Fibroblast of skin of abdomen (primary cell): ENCODE measurements around the gene RAB21.
"Not testable (repeated sequence)": the region's sequence is repeated elsewhere in the genome, so short reads cannot be mapped to it uniquely, and the experiment has no call there.

Source experiments
- DNase-seq: peaks from one replicate; pipeline ENCODE4 v3.0.0-alpha.2; 2013

RAB21 gene

DNA sequence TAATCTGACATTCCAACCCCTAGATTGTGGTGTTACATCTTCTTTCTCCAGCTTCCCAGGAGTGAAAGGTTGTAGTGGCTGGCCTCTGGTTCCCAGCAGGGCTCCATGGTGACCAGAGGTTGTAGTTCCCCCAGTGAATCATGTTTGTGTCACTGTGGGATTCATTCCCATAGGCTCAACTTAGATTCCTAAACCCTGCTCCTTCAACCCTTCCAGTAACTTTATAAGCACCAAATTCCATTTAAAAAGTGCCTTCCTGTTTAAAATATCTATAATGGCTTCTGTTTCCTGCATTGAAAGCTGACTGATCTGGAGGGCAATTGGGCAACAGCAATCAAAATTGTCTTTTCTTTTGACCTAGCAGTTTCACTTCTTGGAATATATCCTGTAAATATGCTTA is 44.4 kb downstream of the RAB21 start:
- peak; percentile 20 for DNase-seq

DNA sequence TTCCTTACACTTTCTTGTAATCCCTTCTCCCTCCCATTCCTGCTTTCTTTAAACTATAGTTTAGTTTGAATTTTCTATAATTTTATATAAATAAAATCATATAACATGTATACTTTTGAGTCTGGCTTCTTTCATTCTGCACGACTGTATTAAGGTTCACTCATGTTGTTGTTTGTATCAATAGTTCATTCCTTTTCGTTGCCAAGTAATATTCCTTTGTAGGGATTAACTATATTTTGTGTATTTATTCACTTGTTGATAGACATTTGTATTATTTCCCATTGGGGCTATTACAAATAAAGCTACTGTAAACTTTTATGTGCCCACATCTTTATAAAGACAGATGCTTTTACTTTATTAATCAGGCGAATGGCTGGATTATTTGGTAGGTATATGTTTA is 45.5 kb downstream of the RAB21 start:
- DNase-seq, result no peak

DNA sequence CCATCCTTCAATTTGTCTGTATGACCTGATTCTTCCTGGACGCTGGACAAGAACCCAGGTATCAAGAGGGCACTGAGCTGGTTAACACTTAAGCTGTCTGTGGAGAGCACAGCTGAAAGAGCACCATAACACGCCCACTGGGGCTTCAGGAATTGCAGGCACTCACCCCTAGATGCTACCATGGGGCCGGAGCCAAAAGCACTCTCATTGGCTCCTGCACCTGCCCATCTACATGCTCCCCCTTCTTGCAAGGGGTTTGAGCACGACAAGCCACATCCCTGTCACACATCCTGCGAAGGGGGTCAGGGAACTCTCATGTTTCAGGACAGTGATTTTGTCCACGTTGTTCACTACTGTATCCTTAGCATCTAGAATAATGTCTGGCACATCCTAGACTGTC is 49.8 kb downstream of the RAB21 start:
- no peak for DNase-seq

DNA sequence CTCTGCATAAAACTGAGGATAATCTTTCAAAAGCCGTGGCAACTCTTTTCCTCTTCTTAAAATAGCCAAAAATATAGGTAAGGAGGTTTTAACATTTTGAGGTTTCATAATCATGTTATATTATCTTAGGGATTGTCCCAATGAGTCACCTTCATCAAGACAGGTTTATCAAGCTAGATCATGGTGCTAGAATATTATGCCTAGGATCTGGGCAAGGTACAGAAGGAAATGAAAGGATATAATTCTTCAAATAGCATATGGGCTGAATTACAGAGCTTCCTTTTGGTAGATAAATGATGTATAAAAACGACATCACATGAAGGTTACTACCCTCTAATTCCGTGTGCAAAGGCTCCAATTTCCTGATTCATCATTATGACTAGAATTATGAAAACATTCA is 56.3 kb downstream of the RAB21 start:
- no peak for DNase-seq

DNA sequence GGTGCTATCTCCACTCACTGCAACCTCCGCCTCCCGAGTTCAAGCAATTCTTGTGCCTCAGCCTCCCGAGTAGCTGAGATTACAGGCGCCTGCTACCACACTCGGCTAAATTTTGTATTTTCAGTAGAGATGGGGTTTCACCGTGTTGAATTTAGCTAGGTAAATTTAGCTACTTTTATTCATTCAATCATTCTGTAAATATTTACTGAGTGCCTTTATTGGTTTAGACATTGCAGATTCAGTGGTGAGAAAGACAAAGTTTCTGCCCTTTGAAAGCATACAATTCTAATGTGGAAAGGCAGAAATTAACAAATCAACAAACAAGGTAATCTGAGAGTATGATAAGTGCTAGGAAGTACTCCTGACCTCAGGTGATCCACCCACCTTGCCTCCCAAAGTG is 60.6 kb downstream of the RAB21 start:
- DNase-seq, result not testable (repeated sequence)

DNA sequence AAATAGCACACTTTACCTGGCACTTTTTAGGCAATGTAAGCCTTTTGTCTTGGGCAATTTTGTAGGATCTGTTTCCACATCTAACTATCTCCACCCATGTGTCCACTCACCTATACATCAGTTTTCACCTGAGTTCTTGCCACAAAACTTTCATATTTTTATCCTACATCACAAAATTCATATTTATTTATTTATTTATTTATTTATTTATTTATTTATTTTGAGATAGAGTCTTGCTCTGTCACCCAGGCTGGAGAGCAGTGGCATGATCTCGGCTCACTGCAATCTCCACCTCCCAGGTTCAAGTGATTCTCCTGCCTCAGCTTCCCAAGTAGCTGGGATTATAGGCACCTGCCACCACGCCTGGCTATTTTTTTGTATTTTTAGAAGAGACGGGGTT is 67.4 kb downstream of the RAB21 start:
- DNase-seq, result not testable (repeated sequence)

DNA sequence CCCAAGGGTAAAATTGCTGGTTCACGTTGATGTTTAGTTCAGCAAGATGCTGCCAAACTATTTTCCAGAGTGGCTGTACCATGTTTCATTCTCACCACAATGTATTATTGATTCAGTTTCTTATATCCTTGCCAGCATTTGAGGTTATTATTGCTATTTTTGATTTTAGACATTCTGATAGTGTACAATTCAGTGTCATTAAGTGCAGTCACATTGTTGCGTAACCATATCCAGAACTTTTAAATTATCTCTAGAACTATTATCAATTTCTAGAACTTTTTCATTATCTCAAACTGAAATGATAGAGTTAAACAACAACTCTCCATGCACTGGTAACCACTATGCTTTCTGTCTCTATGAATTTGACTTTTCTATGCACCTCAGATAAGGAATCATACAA is 74.2 kb downstream of the RAB21 start:
- no peak for DNase-seq

DNA sequence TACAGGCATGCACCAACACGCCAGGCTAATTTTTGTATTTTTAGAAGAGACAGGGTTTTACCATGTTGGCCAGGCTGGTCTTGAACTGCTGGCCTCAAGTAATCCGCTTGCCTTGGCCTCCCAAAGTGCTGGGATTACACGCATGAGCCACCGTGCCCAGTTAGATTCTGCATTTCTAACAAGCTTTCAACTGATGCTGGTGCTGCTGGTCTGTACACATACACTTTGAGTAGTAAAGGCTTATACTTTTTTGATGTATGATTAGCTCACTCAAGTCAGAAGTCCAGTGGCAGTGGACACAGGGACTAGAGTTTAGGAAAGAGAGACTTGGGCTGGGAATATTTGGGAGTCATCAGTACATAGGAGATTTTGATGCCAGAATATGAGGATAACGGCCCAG is 82.7 kb downstream of the RAB21 start:
- DNase-seq, result no peak

DNA sequence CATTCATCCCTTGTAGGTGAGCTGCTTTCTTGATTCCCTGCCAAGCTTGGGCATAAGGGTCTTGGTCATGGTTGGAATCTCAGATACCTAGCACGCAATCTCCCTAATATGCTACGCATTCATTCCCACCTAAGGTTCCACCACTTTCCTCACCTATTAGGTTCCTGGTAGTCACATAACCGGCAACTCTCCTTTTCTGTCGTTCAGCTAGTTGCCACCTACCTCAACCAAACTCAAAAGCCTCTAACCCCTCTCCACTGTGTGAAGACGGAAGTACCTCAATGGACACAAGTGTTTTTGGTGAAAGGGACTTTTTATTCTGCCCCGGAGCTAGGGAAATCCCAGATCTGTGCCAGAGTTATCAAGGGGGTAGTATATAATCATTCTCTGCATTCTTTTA is 83.6 kb downstream of the RAB21 start:
- no peak for DNase-seq

DNA sequence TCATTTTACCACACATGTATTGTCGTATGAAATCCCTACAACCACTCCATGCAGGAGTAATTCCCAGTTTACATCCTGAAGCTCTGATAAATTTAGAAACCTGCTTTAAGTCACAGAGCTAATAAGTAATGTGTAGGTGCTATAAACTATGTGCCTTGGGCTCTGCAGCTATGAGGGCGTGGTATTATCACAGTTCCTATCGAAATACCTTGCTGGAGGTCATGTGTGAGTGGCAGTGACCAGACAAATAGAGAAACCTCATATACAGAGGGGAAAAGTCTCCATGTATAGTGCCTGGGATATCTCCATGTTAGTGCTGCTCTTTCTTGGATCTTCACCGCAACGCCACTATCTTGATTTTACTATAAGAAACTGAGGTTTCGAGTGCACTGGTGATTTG is 84.0 kb downstream of the RAB21 start:
- DNase-seq, result no peak

DNA sequence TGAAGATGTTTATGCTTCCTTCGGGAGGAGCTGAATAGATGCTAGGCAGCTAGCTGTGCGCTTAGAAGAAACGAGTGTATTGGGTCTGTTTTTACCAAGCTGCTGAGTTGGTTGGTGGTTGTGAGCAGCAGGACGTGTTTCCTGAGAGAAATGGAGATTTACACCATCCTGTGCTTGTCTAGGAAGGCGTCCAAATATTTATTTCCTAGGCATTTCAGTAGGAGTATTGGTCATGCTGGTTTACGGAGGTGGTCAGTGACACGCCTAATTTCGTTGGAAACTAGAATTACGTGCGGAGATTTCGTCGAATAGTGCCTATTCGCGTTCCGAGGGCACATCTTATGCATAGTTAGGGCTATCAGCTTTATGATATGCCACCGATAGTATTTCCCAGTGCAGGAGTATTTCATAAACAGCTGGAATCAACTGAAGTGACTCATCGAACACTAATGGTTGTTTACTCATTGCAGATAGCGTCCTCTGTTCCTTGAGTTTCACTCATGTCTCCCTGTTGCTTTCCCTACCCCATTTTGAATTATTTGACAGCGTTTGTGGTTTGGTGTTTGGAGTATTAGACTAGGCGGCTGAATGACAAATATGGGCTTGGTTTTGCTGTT is 85.7 kb downstream of the RAB21 start:
- peak; percentile 41 for DNase-seq

DNA sequence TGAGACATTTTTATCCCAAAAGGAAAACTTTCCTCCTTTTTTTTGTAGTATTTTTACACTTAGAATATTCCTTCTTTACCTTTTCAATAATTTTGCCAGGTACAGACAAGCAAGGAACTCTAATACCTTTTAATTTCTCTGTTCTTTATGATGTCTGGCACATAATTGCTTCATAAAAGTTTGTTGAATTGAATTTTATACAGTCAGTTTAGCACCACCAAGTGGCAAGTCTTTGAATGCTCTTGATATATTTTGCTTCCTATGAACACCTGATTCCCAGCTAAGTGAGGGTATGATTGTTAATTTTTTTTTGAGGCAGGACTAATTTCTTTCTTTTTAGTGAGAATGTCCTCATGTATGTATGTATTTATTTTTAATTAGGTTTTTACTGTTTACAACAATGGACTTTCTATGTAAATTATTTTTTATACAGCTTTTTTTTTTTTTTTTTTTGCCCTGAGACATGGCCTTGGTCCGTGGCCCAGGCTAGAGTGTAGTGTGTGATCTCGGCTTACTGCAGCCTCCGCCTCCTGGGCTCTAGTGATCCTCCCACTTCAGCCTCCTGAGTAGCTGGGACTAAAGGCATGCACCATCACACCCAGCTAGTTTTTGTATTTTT is 91.8 kb downstream of the RAB21 start:
- DNase-seq, result peak; percentile 19

DNA sequence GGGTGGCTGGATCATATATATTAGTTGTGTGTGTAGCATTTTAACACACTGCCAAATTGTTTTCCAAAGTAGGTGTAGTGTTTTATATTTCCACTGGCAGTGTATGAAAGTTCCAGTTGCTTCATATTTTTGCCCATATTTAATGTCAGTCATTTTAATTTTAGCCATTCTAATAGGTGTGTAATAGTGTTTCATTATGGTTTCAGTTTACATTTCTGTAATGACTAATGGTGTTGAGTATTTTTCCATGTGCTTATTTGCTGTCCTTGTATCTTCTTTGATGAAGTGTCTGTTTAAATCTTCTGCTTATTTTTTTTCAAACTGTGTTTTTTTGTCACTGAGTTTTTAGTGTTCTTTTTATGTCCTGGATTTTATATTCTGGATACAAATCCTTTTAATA is 93.5 kb downstream of the RAB21 start:
- DNase-seq, result no peak

DNA sequence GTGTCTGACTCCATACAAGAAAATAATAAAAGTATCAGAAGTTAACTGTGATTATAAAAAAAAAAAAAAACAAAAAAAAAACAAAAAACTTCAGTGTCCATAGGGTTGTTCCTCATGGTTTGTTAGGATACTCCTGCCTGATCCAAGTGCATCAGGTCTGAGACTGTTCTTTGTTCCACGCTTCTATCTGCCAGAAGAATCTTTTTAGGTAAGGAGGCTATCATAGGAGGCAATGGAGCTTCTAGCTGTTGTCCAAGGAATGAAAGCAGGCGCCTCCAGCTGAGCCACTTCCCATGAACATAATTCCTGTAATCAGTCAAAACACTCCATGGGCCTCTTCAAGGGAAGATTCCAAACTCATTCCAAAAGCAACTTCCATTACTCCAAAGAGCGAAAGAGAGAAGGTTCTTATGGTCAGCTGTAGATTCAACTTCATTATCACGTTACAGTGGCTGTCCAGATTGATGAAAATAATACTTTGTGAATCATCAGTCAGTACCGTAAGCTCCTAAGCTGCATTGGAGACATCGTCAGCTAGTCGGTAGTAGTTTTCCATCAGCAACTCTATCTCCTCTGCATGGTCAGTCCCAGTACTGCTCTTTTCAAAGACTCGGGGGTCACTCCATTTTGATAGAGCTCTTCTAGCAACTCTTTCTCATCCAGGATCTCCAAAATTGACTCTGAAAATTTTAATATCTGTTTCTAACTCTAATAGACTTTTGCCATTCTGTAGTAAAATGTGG is 94.6 kb downstream of the RAB21 start:
- DNase-seq, result no peak
